Measurements from ENCODE around the gene C20orf173.
A peak's percentile ranks its signal among the peaks of the same experiment; 100 is the strongest.

The C20orf173 gene

GRCh38 chr20:35492352-35492751, 37.1 kb downstream of the C20orf173 start:
- H4K20me1 ChIP-seq (ENCODE audit: low read depth, low read length): no peaks in the 10 kb centered on the region
- no peak overlapping the region for H3K4me3 ChIP-seq (ENCODE audit: insufficient read depth, low read length, poor library complexity, severe bottlenecking)
- H3K27me3 ChIP-seq (ENCODE audit: low read length): no peaks in the 10 kb centered on the region
- no peak overlapping the region for H3K27ac ChIP-seq (ENCODE audit: low read depth, low read length)
- peaks cover 43% of the 10 kb centered on the region for H3K79me2 ChIP-seq (ENCODE audit: insufficient read depth, low read length)
- H3K9ac ChIP-seq (ENCODE audit: low read length): no peak overlapping the region
- no peaks in the 10 kb centered on the region for H3K9me3 ChIP-seq (ENCODE audit: insufficient read depth, low read length)
- H3K9me2 ChIP-seq (replicated peaks; ENCODE audit: insufficient read depth, low read length): no peaks in the 10 kb centered on the region
- H3K36me3 ChIP-seq (ENCODE audit: low read length): peaks cover 2% of the 10 kb centered on the region; the same call in 1 of the 2 replicates
- H3K4me2 ChIP-seq (ENCODE audit: low read depth, low read length, poor library complexity, severe bottlenecking): peak overlapping the region; percentile 90
- H2AFZ ChIP-seq (ENCODE audit: low read depth, low read length, severe bottlenecking): no peak overlapping the region
- H3F3A ChIP-seq (ENCODE audit: insufficient read depth): no peaks in the 10 kb centered on the region
- TF ChIP-seq, protein P1, sequence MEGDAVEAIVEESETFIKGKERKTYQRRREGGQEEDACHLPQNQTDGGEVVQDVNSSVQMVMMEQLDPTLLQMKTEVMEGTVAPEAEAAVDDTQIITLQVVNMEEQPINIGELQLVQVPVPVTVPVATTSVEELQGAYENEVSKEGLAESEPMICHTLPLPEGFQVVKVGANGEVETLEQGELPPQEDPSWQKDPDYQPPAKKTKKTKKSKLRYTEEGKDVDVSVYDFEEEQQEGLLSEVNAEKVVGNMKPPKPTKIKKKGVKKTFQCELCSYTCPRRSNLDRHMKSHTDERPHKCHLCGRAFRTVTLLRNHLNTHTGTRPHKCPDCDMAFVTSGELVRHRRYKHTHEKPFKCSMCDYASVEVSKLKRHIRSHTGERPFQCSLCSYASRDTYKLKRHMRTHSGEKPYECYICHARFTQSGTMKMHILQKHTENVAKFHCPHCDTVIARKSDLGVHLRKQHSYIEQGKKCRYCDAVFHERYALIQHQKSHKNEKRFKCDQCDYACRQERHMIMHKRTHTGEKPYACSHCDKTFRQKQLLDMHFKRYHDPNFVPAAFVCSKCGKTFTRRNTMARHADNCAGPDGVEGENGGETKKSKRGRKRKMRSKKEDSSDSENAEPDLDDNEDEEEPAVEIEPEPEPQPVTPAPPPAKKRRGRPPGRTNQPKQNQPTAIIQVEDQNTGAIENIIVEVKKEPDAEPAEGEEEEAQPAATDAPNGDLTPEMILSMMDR (IDR thresholded peaks at IDR 0.05; ENCODE audit: insufficient read depth, low read length, poor library complexity, severe bottlenecking): no peak
- TF ChIP-seq EZH2phosphoT487 (conservative IDR thresholded peaks at IDR 0.05; ENCODE audit: low read length): no peak

DNA sequence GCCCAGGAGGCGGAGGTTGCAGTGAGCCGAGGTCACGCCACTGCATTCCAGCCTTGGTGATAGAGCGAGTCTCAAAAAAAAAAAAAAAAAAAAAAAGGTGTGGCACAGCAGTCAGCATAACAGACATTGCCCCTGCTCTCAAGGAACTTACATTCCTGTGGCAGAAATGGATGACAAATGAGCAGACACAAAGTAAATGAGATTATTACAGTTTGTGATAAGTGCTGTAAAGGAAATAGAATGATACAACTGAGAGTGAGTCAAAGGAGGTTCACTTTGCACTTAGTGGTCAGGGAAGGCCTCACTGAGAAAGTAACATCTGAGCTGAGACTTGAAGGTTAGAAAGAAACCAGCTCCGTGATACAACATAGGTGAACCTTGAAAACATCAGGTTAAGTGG, 37.6 kb downstream of the C20orf173 start:
- Histone ChIP-seq H3K36me3 (ENCODE audit: low read length) (peaks cover 2% of the 10 kb centered on the region; the same call in 1 of the 2 replicates), H3K4me3 (ENCODE audit: insufficient read depth, low read length, poor library complexity, severe bottlenecking) (peak overlapping the region; percentile 85)

GRCh38 chr20:35490736-35491181, 38.7 kb downstream of the C20orf173 start:
- H3K9ac ChIP-seq (ENCODE audit: low read length): peak overlapping the region; percentile 91
- H3F3A ChIP-seq (ENCODE audit: insufficient read depth): 0 out of 2 replicates have a peak, but pooled peaks cover 4% of the 10 kb centered on the region
- peak overlapping the region; percentile 70 for H2AFZ ChIP-seq (ENCODE audit: low read depth, low read length, severe bottlenecking)
- peak overlapping the region; percentile 79 for H3K27ac ChIP-seq (ENCODE audit: low read depth, low read length)
- peak overlapping the region; percentile 90 for H3K4me2 ChIP-seq (ENCODE audit: low read depth, low read length, poor library complexity, severe bottlenecking)
- H3K4me3 ChIP-seq (ENCODE audit: insufficient read depth, low read length, poor library complexity, severe bottlenecking): peak overlapping the region; percentile 85
- H3K79me2 ChIP-seq (ENCODE audit: insufficient read depth, low read length): peaks cover 56% of the 10 kb centered on the region
- H3K9me2 ChIP-seq (replicated peaks; ENCODE audit: insufficient read depth, low read length): no peaks in the 10 kb centered on the region
- H3K36me3 ChIP-seq (ENCODE audit: low read length): 0 out of 2 replicates have a peak, but pooled peaks cover 4% of the 10 kb centered on the region
- no peaks in the 10 kb centered on the region for H3K9me3 ChIP-seq (ENCODE audit: insufficient read depth, low read length)
- H3K27me3 ChIP-seq (ENCODE audit: low read length): no peaks in the 10 kb centered on the region
- H4K20me1 ChIP-seq (ENCODE audit: low read depth, low read length): no peaks in the 10 kb centered on the region
- TF ChIP-seq EZH2phosphoT487 (conservative IDR thresholded peaks at IDR 0.05; ENCODE audit: low read length): no peak
- TF ChIP-seq, protein P1 (IDR thresholded peaks at IDR 0.05; ENCODE audit: insufficient read depth, low read length, poor library complexity, severe bottlenecking): no peak

More for the DNA sequence above, 37.6 kb downstream of the C20orf173 start:
- no peak overlapping the region for H2AFZ ChIP-seq (ENCODE audit: low read depth, low read length, severe bottlenecking)
- H3K9me2 ChIP-seq (replicated peaks; ENCODE audit: insufficient read depth, low read length): no peaks in the 10 kb centered on the region
- no peaks in the 10 kb centered on the region for H3K27me3 ChIP-seq (ENCODE audit: low read length)
- H3K9ac ChIP-seq (ENCODE audit: low read length): peak overlapping the region; percentile 91
- H3F3A ChIP-seq (ENCODE audit: insufficient read depth): no peaks in the 10 kb centered on the region
- no peaks in the 10 kb centered on the region for H3K9me3 ChIP-seq (ENCODE audit: insufficient read depth, low read length)
- H3K27ac ChIP-seq (ENCODE audit: low read depth, low read length): no peak overlapping the region
- H3K4me2 ChIP-seq (ENCODE audit: low read depth, low read length, poor library complexity, severe bottlenecking): peak overlapping the region; percentile 90
- H3K79me2 ChIP-seq (ENCODE audit: insufficient read depth, low read length): peaks cover 46% of the 10 kb centered on the region
- no peak for TF ChIP-seq EZH2phosphoT487 (conservative IDR thresholded peaks at IDR 0.05; ENCODE audit: low read length)
- TF ChIP-seq, protein P1 (IDR thresholded peaks at IDR 0.05; ENCODE audit: insufficient read depth, low read length, poor library complexity, severe bottlenecking): no peak
- no peaks in the 10 kb centered on the region for H4K20me1 ChIP-seq (ENCODE audit: low read depth, low read length)

All from SU-DHL-6 (cell line).